HEK293T (cell line): ENCODE results near the gene PI4KA.

Experiments used
- CTCF ChIA-PET: fragments of 350-600 bp; formaldehyde crosslinking; extraction: SDS; loops from one replicate; lab custom pipeline; 2021; ENCODE audit warnings: antibody characterized with exemption, inconsistent platforms; lab: Yijun Ruan, JAX
- POLR2A ChIA-PET: fragments of 350-600 bp; formaldehyde crosslinking; extraction: SDS; loops from one replicate; lab custom pipeline; 2020; ENCODE audit warnings: antibody characterized with exemption, inconsistent platforms; lab: Yijun Ruan, JAX
- DNase-seq: peaks from one replicate; pipeline ENCODE4 v3.0.0; 2012; ENCODE audit warnings: mixed read lengths; ENCODE audit errors: extremely low spot score
- ARNT ChIP-seq: fragments of 450-650 bp; IDR thresholded peaks from 2 replicates; pipeline ENCODE4 v1.6.1; 2017; ENCODE audit warnings: mild to moderate bottlenecking
- BHLHE40 ChIP-seq: fragments of 450-650 bp; IDR thresholded peaks from 2 replicates; pipeline ENCODE4 v1.6.1; 2016; ENCODE audit warnings: mild to moderate bottlenecking, moderate library complexity, borderline replicate concordance
- CTBP1 ChIP-seq: fragments of 450-650 bp; IDR thresholded peaks from 2 replicates; pipeline ENCODE4 v1.6.1; 2016; ENCODE audit warnings: borderline replicate concordance
- ELF4 ChIP-seq: fragments of 450-650 bp; IDR thresholded peaks from 2 replicates; pipeline ENCODE4 v1.6.1; 2017; ENCODE audit warnings: antibody characterized with exemption
- FOXA1 ChIP-seq: fragments of 450-650 bp; IDR thresholded peaks from 2 replicates; pipeline ENCODE4 v1.6.1; 2016; ENCODE audit warnings: mild to moderate bottlenecking
- FOXK2 ChIP-seq: fragments of 450-650 bp; IDR thresholded peaks from 2 replicates; pipeline ENCODE4 v1.6.1; 2016; ENCODE audit warnings: mild to moderate bottlenecking
- FOXM1 ChIP-seq: fragments of 450-650 bp; IDR thresholded peaks from 2 replicates; pipeline ENCODE4 v1.6.1; 2017; ENCODE audit warnings: mild to moderate bottlenecking, borderline replicate concordance
- HDGF ChIP-seq: fragments of 450-650 bp; IDR thresholded peaks from 2 replicates; pipeline ENCODE4 v1.6.1; 2017; ENCODE audit warnings: antibody characterized with exemption, borderline replicate concordance
- L3MBTL2 ChIP-seq: fragments of 450-650 bp; conservative IDR thresholded peaks from 2 replicates; pipeline ENCODE4 v1.6.1; 2016; ENCODE audit warnings: mild to moderate bottlenecking
- LEF1 ChIP-seq: fragments of 450-650 bp; IDR thresholded peaks from 2 replicates; pipeline ENCODE4 v1.6.1; 2017; ENCODE audit warnings: mild to moderate bottlenecking, borderline replicate concordance
- NFRKB ChIP-seq: fragments of 450-650 bp; IDR thresholded peaks from 2 replicates; pipeline ENCODE4 v1.6.1; 2016; ENCODE audit warnings: mild to moderate bottlenecking, moderate library complexity
- PKNOX1 ChIP-seq: fragments of 450-650 bp; IDR thresholded peaks from 2 replicates; pipeline ENCODE4 v1.6.1; 2016
- SP1 ChIP-seq: fragments of 450-650 bp; IDR thresholded peaks from 2 replicates; pipeline ENCODE4 v1.6.1; 2017
- SUZ12 ChIP-seq: fragments of 450-650 bp; IDR thresholded peaks from 2 replicates; pipeline ENCODE4 v1.6.1; 2016; ENCODE audit warnings: mild to moderate bottlenecking
- TARDBP ChIP-seq: fragments of 450-650 bp; IDR thresholded peaks from 2 replicates; pipeline ENCODE4 v1.6.1; 2016
- ZNF384 ChIP-seq: fragments of 450-650 bp; IDR thresholded peaks from 2 replicates; pipeline ENCODE4 v1.6.1; 2016

The PI4KA gene

GRCh38 chr22:20777420-20778177, 81.0 kb downstream of the PI4KA start:
- TF ChIP-seq FOXK2, result no peak
- TF ChIP-seq ZNF384, result no peak
- TF ChIP-seq NFRKB, result no peak
- no peak for TF ChIP-seq SP1
- no peak for TF ChIP-seq ARNT
- TF ChIP-seq PKNOX1, result no peak
- no peak for TF ChIP-seq SUZ12
- no peak for TF ChIP-seq CTBP1
- no peak for TF ChIP-seq FOXA1
- TF ChIP-seq BHLHE40, result no peak
- no peak for TF ChIP-seq LEF1
- TF ChIP-seq ELF4, result no peak
- no peak for TF ChIP-seq FOXM1
- no peak for TF ChIP-seq L3MBTL2
- TF ChIP-seq TARDBP, result no peak
- ChIA-PET CTCF (interaction anchor here (0.5 to 0.9 kb wide), 3 partner anchors 10 to 134 kb away, joined by 3 to 4 read pairs (median 3); no protein-coding TSS in a partner anchor), POLR2A (no interaction called here)
- no peak for DNase-seq

GRCh38 chr22:20776624-20777405, 81.8 kb downstream of the PI4KA start:
- ChIA-PET CTCF (interaction anchor here (0.9 kb wide), 1 partner anchor 11 kb away, joined by 4 read pairs; no protein-coding TSS in a partner anchor), POLR2A (no interaction called here)
- TF ChIP-seq FOXA1 (no peak), LEF1 (no peak), NFRKB (no peak), HDGF (no peak), PKNOX1 (no peak), SUZ12 (no peak)
- no peak for DNase-seq

- ChIA-PET POLR2A (no interaction called here), CTCF (no interaction called here)
- TF ChIP-seq CTBP1 (no peak), SUZ12 (no peak), BHLHE40 (no peak), NFRKB (no peak), LEF1 (no peak), ZNF384 (no peak), ELF4 (no peak), SP1 (no peak), HDGF (no peak), FOXA1 (no peak), ARNT (no peak), L3MBTL2 (no peak), FOXM1 (no peak)
- no peak for DNase-seq
Observed at GRCh38 chr22:20775342-20775895, 83.2 kb downstream of the PI4KA start.

- TF ChIP-seq SP1 (no peak), PKNOX1 (no peak), LEF1 (no peak), ZNF384 (no peak), NFRKB (no peak), BHLHE40 (no peak), L3MBTL2 (no peak), HDGF (no peak), ARNT (no peak), FOXK2 (no peak), ELF4 (no peak), SUZ12 (no peak), FOXA1 (no peak), CTBP1 (no peak), FOXM1 (no peak), TARDBP (no peak)
- CTCF ChIA-PET, result no interaction called here
- DNase-seq, result no peak
- POLR2A ChIA-PET, result no interaction called here
Observed at GRCh38 chr22:20774882-20775281, 83.7 kb downstream of the PI4KA start.

GRCh38 chr22:20773793-20774212, 84.8 kb downstream of the PI4KA start, which contains the start of gene SERPIND1:
Gene SERPIND1 (plus strand): TSS chr22:20774113. CDS start chr22:20779313, 5,200 bp downstream.
- ChIA-PET CTCF (interaction anchor here (0.8 kb wide), 1 partner anchor 10 kb away, joined by 3 read pairs; no protein-coding TSS in a partner anchor), POLR2A (no interaction called here)
- no peak for DNase-seq
- TF ChIP-seq FOXA1, result no peak
